Mesendoderm (in vitro differentiated cells): ENCODE measurements around the gene TIAM1.

Experiments used
- DNase-seq: peaks from one replicate; pipeline ENCODE4 v3.0.0; 2013
- H2AK5ac ChIP-seq: 2 replicates; pipeline ENCODE4 v1.6.1; 2013; ENCODE audit warnings: low read length, inconsistent platforms
- H2BK120ac ChIP-seq: 2 replicates; pipeline ENCODE4 v1.6.1; 2013; ENCODE audit warnings: low read depth, mild to moderate bottlenecking, low read length, moderate library complexity, mixed read lengths
- H2BK15ac ChIP-seq: replicated peaks from 2 replicates; pipeline ENCODE4 v1.6.1; 2013; ENCODE audit warnings: low read depth, mild to moderate bottlenecking, moderate library complexity
- H2BK5ac ChIP-seq: 2 replicates; pipeline ENCODE4 v1.6.1; 2013; ENCODE audit warnings: low read length, inconsistent platforms
- H3K18ac ChIP-seq: 2 replicates; pipeline ENCODE4 v1.6.1; 2013; ENCODE audit warnings: mild to moderate bottlenecking, low read length, mixed read lengths
- H3K23ac ChIP-seq: one replicate; pipeline ENCODE4 v1.6.1; 2013; ENCODE audit warnings: low read length
- H3K27ac ChIP-seq: 2 replicates; pipeline ENCODE4 v1.5.1; 2013; ENCODE audit warnings: low read depth, mild to moderate bottlenecking, inconsistent platforms, low read length, moderate library complexity
- H3K27me3 ChIP-seq: 2 replicates; pipeline ENCODE4 v1.6.1; 2013; ENCODE audit warnings: low read length, control low read depth, mild to moderate bottlenecking, inconsistent platforms; ENCODE audit not compliant: insufficient read depth, poor library complexity
- H3K36me3 ChIP-seq: 2 replicates; pipeline ENCODE4 v1.6.1; 2013; ENCODE audit warnings: low read length, inconsistent platforms; ENCODE audit not compliant: control insufficient read depth, insufficient read depth
- H3K4ac ChIP-seq: one replicate; pipeline ENCODE4 v1.6.1; 2013; ENCODE audit warnings: low read depth, mild to moderate bottlenecking, low read length, moderate library complexity
- H3K4me1 ChIP-seq: 2 replicates; pipeline ENCODE4 v1.6.1; 2013; ENCODE audit warnings: low read depth, low read length, inconsistent platforms; ENCODE audit not compliant: control insufficient read depth
- H3K4me2 ChIP-seq: 2 replicates; pipeline ENCODE4 v1.6.1; 2013; ENCODE audit warnings: low read length
- H3K4me3 ChIP-seq: 2 replicates; pipeline ENCODE4 v1.5.1; 2013; ENCODE audit warnings: mild to moderate bottlenecking, low read length
- H3K56ac ChIP-seq: one replicate; pipeline ENCODE4 v1.6.1; 2013; ENCODE audit warnings: low read length
- H3K79me1 ChIP-seq: 2 replicates; pipeline ENCODE4 v1.6.1; 2013; ENCODE audit warnings: low read length, inconsistent platforms
- H3K79me2 ChIP-seq: 2 replicates; pipeline ENCODE4 v1.6.1; 2013; ENCODE audit warnings: mild to moderate bottlenecking, low read length; ENCODE audit not compliant: control insufficient read depth, insufficient read depth
- H3K9ac ChIP-seq: 2 replicates; pipeline ENCODE4 v1.6.1; 2013; ENCODE audit warnings: low read length, inconsistent platforms
- H4K5ac ChIP-seq: one replicate; pipeline ENCODE4 v1.6.1; 2013; ENCODE audit warnings: low read length
- H4K8ac ChIP-seq: one replicate; pipeline ENCODE4 v1.6.1; 2013; ENCODE audit warnings: low read depth, mild to moderate bottlenecking, control low read depth, low read length, moderate library complexity
- WGBS: extraction: QIAGEN DNeasy Blood & Tissue Kit; methylation state at CpG from one replicate; pipeline ENCODE4 v1.1.7; 2013; ENCODE audit warnings: low lambda C conversion rate, missing lambda C conversion rate; ENCODE audit not compliant: insufficient coverage; ENCODE audit errors: extremely low coverage; 5-methylcytosine and 5-hydroxymethylcytosine counted together

Gene TIAM1

DNA sequence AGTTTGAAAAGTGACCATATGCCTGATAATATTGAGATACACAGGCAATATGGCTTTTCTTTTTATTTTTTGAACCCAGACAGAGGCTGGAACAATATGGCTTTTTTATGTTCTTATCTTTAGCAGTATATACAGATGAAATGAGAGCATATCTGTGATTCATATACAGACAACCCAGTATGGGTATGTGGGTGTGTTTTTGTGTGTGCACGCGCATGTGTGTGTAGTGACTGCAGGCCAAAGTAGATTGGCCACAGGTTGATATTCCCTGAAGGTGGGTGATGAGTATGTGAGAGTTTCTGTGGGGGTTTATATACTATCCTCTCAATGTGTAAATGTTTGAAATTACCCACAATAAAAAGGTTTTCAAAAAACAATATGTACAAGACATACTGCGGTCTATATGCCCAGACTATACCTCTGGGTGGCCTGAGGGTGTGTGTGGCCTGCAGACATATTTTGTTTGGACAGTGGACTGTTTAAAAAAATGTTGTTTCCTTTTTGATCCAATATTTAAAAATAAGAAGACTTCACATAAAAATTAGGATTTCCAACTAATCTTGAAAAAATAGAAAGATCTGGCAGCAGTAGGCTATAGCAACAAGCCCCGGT is 26.3 kb upstream of the TIAM1 start:
- H3K4me1 ChIP-seq, result peaks cover 4% of the 10 kb centered on the region
- no peak overlapping the region for H2BK5ac ChIP-seq
- WGBS, result no CpG with 5 or more reads among the region's 4 CpGs
- H3K4ac ChIP-seq, result no peak overlapping the region
- H2AK5ac ChIP-seq, result no peak overlapping the region
- peaks cover 1% of the 10 kb centered on the region for H3K79me1 ChIP-seq
- H3K36me3 ChIP-seq, result no peaks in the 10 kb centered on the region
- H3K4me2 ChIP-seq, result no peak overlapping the region
- no peak overlapping the region for H2BK120ac ChIP-seq
- H3K56ac ChIP-seq, result no peak overlapping the region
- H3K27ac ChIP-seq, result no peak overlapping the region
- DNase-seq, result no peak
- no peak overlapping the region for H2BK15ac ChIP-seq
- no peak overlapping the region for H4K8ac ChIP-seq
- no peak overlapping the region for H3K23ac ChIP-seq
- no peak overlapping the region for H3K18ac ChIP-seq
- H3K27me3 ChIP-seq, result no peaks in the 10 kb centered on the region
- H3K79me2 ChIP-seq, result peaks cover 2% of the 10 kb centered on the region
- H3K4me3 ChIP-seq, result no peak overlapping the region
- no peak overlapping the region for H3K9ac ChIP-seq
- H4K5ac ChIP-seq, result no peak overlapping the region

DNA sequence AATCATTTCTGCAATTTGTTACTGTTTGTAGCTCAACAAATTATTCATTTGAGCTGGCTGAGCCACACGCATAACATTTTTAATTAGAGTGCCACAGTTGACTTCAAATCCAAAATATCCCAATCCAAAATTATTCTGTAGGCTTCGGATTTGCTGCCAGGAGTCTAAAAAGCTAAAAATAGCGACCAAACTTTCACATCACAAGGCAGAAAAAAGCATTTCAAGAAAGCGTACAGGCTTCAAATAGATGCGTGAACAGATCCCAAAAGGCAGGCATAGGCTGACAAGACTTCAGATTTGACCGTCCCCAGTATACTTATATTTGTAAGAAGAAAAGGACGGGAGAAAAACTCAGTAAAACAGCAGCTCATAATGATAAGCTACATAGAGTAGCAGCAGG is 24.3 kb upstream of the TIAM1 start:
- H2AK5ac ChIP-seq, result no peak overlapping the region
- H3K79me2 ChIP-seq, result no peaks in the 10 kb centered on the region
- no peak overlapping the region for H3K4me3 ChIP-seq
- H3K23ac ChIP-seq, result no peak overlapping the region
- no peak for DNase-seq
- H3K4me2 ChIP-seq, result no peak overlapping the region
- no peak overlapping the region for H2BK120ac ChIP-seq
- no peak overlapping the region for H3K4ac ChIP-seq
- no peak overlapping the region for H2BK5ac ChIP-seq
- H3K4me1 ChIP-seq, result no peaks in the 10 kb centered on the region
- H4K5ac ChIP-seq, result no peak overlapping the region
- H3K27me3 ChIP-seq, result no peaks in the 10 kb centered on the region
- H2BK15ac ChIP-seq, result no peak overlapping the region
- no peak overlapping the region for H3K9ac ChIP-seq
- no peak overlapping the region for H3K27ac ChIP-seq
- H3K79me1 ChIP-seq, result peaks cover 2% of the 10 kb centered on the region
- H3K36me3 ChIP-seq, result no peaks in the 10 kb centered on the region
- no peak overlapping the region for H4K8ac ChIP-seq
- H3K18ac ChIP-seq, result no peak overlapping the region
- H3K56ac ChIP-seq, result no peak overlapping the region
- WGBS, result no CpG with 5 or more reads among the region's 7 CpGs

- H3K9ac ChIP-seq, result no peak overlapping the region
- H3K27ac ChIP-seq, result no peak overlapping the region
- DNase-seq, result no peak
- no peak overlapping the region for H2BK5ac ChIP-seq
- no peak overlapping the region for H2BK15ac ChIP-seq
- H3K79me1 ChIP-seq, result peaks cover 2% of the 10 kb centered on the region
- H3K27me3 ChIP-seq, result no peaks in the 10 kb centered on the region
- no peak overlapping the region for H2AK5ac ChIP-seq
- H3K4me2 ChIP-seq, result no peak overlapping the region
- no peak overlapping the region for H4K5ac ChIP-seq
- H3K23ac ChIP-seq, result no peak overlapping the region
- no peaks in the 10 kb centered on the region for H3K4me1 ChIP-seq
- no peak overlapping the region for H2BK120ac ChIP-seq
- no peak overlapping the region for H3K56ac ChIP-seq
- no peak overlapping the region for H3K4me3 ChIP-seq
- no CpG with 5 or more reads among the region's 2 CpGs for WGBS
- H4K8ac ChIP-seq, result no peak overlapping the region
- no peak overlapping the region for H3K18ac ChIP-seq
- no peaks in the 10 kb centered on the region for H3K36me3 ChIP-seq
- no peaks in the 10 kb centered on the region for H3K79me2 ChIP-seq
- no peak overlapping the region for H3K4ac ChIP-seq
These were observed 23.7 kb upstream of the TIAM1 start for GRCh38 chr21:31367801-31368200.

DNA sequence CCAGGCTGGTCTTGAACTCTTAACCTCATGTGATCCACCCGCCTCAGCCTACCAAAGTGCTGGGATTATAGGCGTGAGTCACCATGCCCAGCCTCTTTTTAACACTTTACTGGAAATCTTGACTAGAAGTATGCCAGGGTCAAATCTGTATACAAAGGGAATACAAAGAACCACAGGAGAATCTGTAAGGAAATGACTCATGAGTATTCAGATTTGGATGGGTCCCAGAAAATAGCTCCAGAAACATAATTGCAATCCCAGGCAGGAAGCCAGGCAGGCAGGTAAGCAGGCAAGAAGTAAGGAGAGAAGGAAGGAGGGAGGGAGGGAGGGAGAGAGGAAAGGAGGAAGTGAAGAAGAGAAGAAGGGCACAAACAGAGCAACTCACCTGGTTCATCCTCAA is 22.8 kb upstream of the TIAM1 start:
- H4K5ac ChIP-seq, result no peak overlapping the region
- no peak overlapping the region for H3K27ac ChIP-seq
- no peak overlapping the region for H3K4me2 ChIP-seq
- H3K23ac ChIP-seq, result no peak overlapping the region
- no peak overlapping the region for H3K9ac ChIP-seq
- H3K27me3 ChIP-seq, result no peaks in the 10 kb centered on the region
- no peak overlapping the region for H2BK120ac ChIP-seq
- H3K18ac ChIP-seq, result no peak overlapping the region
- no peak overlapping the region for H2BK15ac ChIP-seq
- no peak overlapping the region for H2AK5ac ChIP-seq
- H3K79me1 ChIP-seq, result peaks cover 2% of the 10 kb centered on the region
- H4K8ac ChIP-seq, result no peak overlapping the region
- H3K4me3 ChIP-seq, result no peak overlapping the region
- no peak overlapping the region for H3K4ac ChIP-seq
- H2BK5ac ChIP-seq, result no peak overlapping the region
- no peak overlapping the region for H3K56ac ChIP-seq
- no peaks in the 10 kb centered on the region for H3K36me3 ChIP-seq
- peak; percentile 64 for DNase-seq
- whole genome bisulfite sequencing, result no CpG with 5 or more reads among the region's 2 CpGs
- no peaks in the 10 kb centered on the region for H3K4me1 ChIP-seq
- no peaks in the 10 kb centered on the region for H3K79me2 ChIP-seq

- Histone ChIP-seq H4K5ac (no peak overlapping the region), H4K8ac (no peak overlapping the region), H3K79me2 (no peaks in the 10 kb centered on the region), H3K9ac (no peak overlapping the region), H3K27ac (no peak overlapping the region), H3K36me3 (no peaks in the 10 kb centered on the region), H3K23ac (no peak overlapping the region), H3K4me2 (no peak overlapping the region), H3K27me3 (no peaks in the 10 kb centered on the region), H3K56ac (no peak overlapping the region), H2BK15ac (no peak overlapping the region), H3K18ac (no peak overlapping the region), H2BK5ac (no peak overlapping the region), H3K4me3 (no peak overlapping the region), H3K4me1 (no peaks in the 10 kb centered on the region), H3K4ac (no peak overlapping the region), H2AK5ac (no peak overlapping the region), H3K79me1 (peaks cover 2% of the 10 kb centered on the region), H2BK120ac (no peak overlapping the region)
- WGBS, result no CpG with 5 or more reads among the region's 4 CpGs
- DNase-seq, result no peak
These were observed 20.3 kb upstream of the TIAM1 start for GRCh38 chr21:31364253-31364945.

GRCh38 chr21:31363720-31364119 is 19.7 kb upstream of the TIAM1 start:
- H3K4me2 ChIP-seq, result no peak overlapping the region
- H3K9ac ChIP-seq, result no peak overlapping the region
- H3K36me3 ChIP-seq, result no peaks in the 10 kb centered on the region
- no CpG with 5 or more reads among the region's 1 CpG for WGBS
- peaks cover 2% of the 10 kb centered on the region for H3K79me1 ChIP-seq
- DNase-seq, result no peak
- H2BK5ac ChIP-seq, result no peak overlapping the region
- no peak overlapping the region for H2BK15ac ChIP-seq
- H4K8ac ChIP-seq, result no peak overlapping the region
- H3K18ac ChIP-seq, result no peak overlapping the region
- H3K27me3 ChIP-seq, result no peaks in the 10 kb centered on the region
- no peak overlapping the region for H3K56ac ChIP-seq
- no peak overlapping the region for H4K5ac ChIP-seq
- H3K23ac ChIP-seq, result no peak overlapping the region
- no peak overlapping the region for H2AK5ac ChIP-seq
- no peak overlapping the region for H3K4ac ChIP-seq
- H3K79me2 ChIP-seq, result no peaks in the 10 kb centered on the region
- no peak overlapping the region for H3K27ac ChIP-seq
- no peak overlapping the region for H3K4me3 ChIP-seq
- no peak overlapping the region for H2BK120ac ChIP-seq
- H3K4me1 ChIP-seq, result no peaks in the 10 kb centered on the region
